Cardiac fibroblast (primary cell): ENCODE measurements around the gene CD80.

ENCODE experiments used
- DNase-seq, 2 donors: peaks; one replicate each; pipeline versions ENCODE4 v3.0.0 to v3.0.0-alpha.2; 2010; ENCODE audit warnings: low read depth in 2 of 2
- H3K4me3 ChIP-seq, 2 donors: replicated peaks in 1 of 2; 1 replicate in 1 of 2; 2 replicates in 1 of 2; pipeline ENCODE4 v1.5.1; 2011; ENCODE audit warnings: low read depth in 2 of 2, low read length in 2 of 2, mild to moderate bottlenecking in 2 of 2, moderate library complexity in 1 of 2
- CTCF ChIP-seq: IDR thresholded peaks from one replicate; pipeline ENCODE4 v1.5.1; 2011; ENCODE audit warnings: low read depth, mild to moderate bottlenecking, low read length, inconsistent platforms

CD80 gene

GRCh38 chr3:119518026-119518425 lies 41.4 kb downstream of the CD80 start:
- TF ChIP-seq CTCF = no peak
- no peak for DNase-seq
- no peak overlapping the region for H3K4me3 ChIP-seq

GRCh38 chr3:119517112-119517511 lies 42.3 kb downstream of the CD80 start:
- H3K4me3 ChIP-seq = no peak overlapping the region
- no peak for TF ChIP-seq CTCF
- no peak for DNase-seq

GRCh38 chr3:119514637-119515036 lies 44.8 kb downstream of the CD80 start:
- no peak overlapping the region for H3K4me3 ChIP-seq
- DNase-seq = no peak
- no peak for TF ChIP-seq CTCF

- no peak for TF ChIP-seq CTCF
- no peak overlapping the region for H3K4me3 ChIP-seq
- DNase-seq = no peak
These were observed 48.7 kb downstream of the CD80 start for GRCh38 chr3:119510690-119511089.

- no peak for TF ChIP-seq CTCF
- no peak for DNase-seq
- H3K4me3 ChIP-seq = no peak overlapping the region
These were observed 51.1 kb downstream of the CD80 start for GRCh38 chr3:119508172-119508845.

- no peak for TF ChIP-seq CTCF
- no peak for DNase-seq
- H3K4me3 ChIP-seq = no peak overlapping the region
These were observed 52.0 kb downstream of the CD80 start for GRCh38 chr3:119507404-119507803.

GRCh38 chr3:119506631-119507030 lies 52.8 kb downstream of the CD80 start:
- no peak for DNase-seq
- no peak overlapping the region for H3K4me3 ChIP-seq
- no peak for TF ChIP-seq CTCF
